ENCODE data around the gene MRPL43.

- TF ChIP-seq CTCF (IDR thresholded peaks at IDR 0.05; ENCODE audit: poor library complexity), result no peak
- TF ChIP-seq EZH2 (IDR thresholded peaks at IDR 0.05; ENCODE audit: borderline replicate concordance), result no peak
- no peak for TF ChIP-seq EZH2phosphoT487 (IDR thresholded peaks at IDR 0.05; ENCODE audit: low read depth, severe bottlenecking, unreplicated experiment)
Observed at GRCh38 chr10:101005361-101005760, 18.1 kb upstream of the MRPL43 start.

Data from hepatocyte (in vitro differentiated cells).